ENCODE measurements around the gene EPM2A.

DNA sequence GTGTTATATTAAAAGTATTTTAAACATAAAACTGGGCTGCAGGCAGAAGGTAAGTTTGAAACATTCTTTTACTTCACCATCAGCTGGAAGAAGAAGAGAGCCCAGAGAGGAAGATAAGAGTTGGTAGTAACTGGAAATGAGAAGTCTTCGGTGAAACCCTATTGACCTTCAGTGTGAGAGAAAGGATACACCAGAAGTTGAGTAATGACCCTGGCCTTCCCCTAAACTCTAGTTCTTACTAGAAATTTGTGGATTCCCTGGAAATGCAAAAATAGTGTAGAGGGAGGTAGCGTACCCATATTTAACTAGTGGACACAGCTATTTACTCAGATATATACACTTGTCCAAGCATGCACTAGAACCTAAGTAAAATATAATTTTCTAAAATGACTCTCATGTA, 8.0 kb upstream of the EPM2A start:
- TF ChIP-seq, protein P1, sequence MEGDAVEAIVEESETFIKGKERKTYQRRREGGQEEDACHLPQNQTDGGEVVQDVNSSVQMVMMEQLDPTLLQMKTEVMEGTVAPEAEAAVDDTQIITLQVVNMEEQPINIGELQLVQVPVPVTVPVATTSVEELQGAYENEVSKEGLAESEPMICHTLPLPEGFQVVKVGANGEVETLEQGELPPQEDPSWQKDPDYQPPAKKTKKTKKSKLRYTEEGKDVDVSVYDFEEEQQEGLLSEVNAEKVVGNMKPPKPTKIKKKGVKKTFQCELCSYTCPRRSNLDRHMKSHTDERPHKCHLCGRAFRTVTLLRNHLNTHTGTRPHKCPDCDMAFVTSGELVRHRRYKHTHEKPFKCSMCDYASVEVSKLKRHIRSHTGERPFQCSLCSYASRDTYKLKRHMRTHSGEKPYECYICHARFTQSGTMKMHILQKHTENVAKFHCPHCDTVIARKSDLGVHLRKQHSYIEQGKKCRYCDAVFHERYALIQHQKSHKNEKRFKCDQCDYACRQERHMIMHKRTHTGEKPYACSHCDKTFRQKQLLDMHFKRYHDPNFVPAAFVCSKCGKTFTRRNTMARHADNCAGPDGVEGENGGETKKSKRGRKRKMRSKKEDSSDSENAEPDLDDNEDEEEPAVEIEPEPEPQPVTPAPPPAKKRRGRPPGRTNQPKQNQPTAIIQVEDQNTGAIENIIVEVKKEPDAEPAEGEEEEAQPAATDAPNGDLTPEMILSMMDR (IDR thresholded peaks at IDR 0.05): no peak
- TF ChIP-seq POLR2AphosphoS5 (IDR thresholded peaks at IDR 0.05): no peak
